GM23338 (cell line): ENCODE data around the gene CDKN2AIPNL. TPM values are rescaled to one million over a fixed set of nuclear protein-coding genes. Genes with fewer than 3 reads are reported as not detected.

Source experiments
- polyA plus RNA-seq: library from polyadenylated mRNA; unstranded; fragments of >200 nt; fragmentation: Nextera tagmentation; extraction: Ambion mirVana; gene quantifications from 2 replicates; pipeline ENCODE4 v1.2.1, GENCODE V29; 2016
- total RNA-seq: library from RNA; depleted of rRNA; stranded (reverse); fragments of >200 nt; shearing (Covaris generic); gene quantifications from 2 replicates; pipeline ENCODE4 v1.2.3, GENCODE V29; 2014; rRNA removed

CDKN2AIPNL gene
- total and polyA plus RNA-seq, 2 experiments from 2014 or later = 53.5 to 79.5 TPM

Other genes starting within 250 kb of the CDKN2AIPNL start
- gene SKP1, start 234.9 kb downstream of the CDKN2AIPNL start, total RNA-seq = 244 and 366 TPM in 2 replicates
- gene SKP1, start 234.9 kb downstream of the CDKN2AIPNL start, polyA plus RNA-seq = 344 and 440 TPM in 2 replicates
- gene PPP2CA, start 185.8 kb downstream of the CDKN2AIPNL start, total RNA-seq = 316 and 342 TPM in 2 replicates
- 93.4 and 131 TPM in 2 replicates for gene PPP2CA, start 185.8 kb downstream of the CDKN2AIPNL start, polyA plus RNA-seq
- 0.35 and 0.97 TPM in 2 replicates for gene CDKL3, start 44.7 kb downstream of the CDKN2AIPNL start, total RNA-seq
- 2.8 and 2.9 TPM in 2 replicates for gene CDKL3, start 44.7 kb downstream of the CDKN2AIPNL start, polyA plus RNA-seq
- gene UBE2B, start 40.3 kb downstream of the CDKN2AIPNL start, total RNA-seq = 19.3 and 22.1 TPM in 2 replicates
- 184 and 187 TPM in 2 replicates for gene UBE2B, start 40.3 kb downstream of the CDKN2AIPNL start, polyA plus RNA-seq
- 31.9 and 40.8 TPM in 2 replicates for gene JADE2, start 113.8 kb upstream of the CDKN2AIPNL start, total RNA-seq
- 15.9 and 16.2 TPM in 2 replicates for gene JADE2, start 113.8 kb upstream of the CDKN2AIPNL start, polyA plus RNA-seq
- 11.9 and 30.3 TPM in 2 replicates for gene SAR1B, start 220.9 kb upstream of the CDKN2AIPNL start, total RNA-seq
- 26.1 and 26.8 TPM in 2 replicates for gene SAR1B, start 220.9 kb upstream of the CDKN2AIPNL start, polyA plus RNA-seq
- gene SEC24A, start 236.9 kb upstream of the CDKN2AIPNL start, total RNA-seq = 36.5 and 37.4 TPM in 2 replicates
- 8.1 and 9.0 TPM in 2 replicates for gene SEC24A, start 236.9 kb upstream of the CDKN2AIPNL start, polyA plus RNA-seq